Measurements from ENCODE around the gene C19orf33. TPM values are rescaled to one million over a fixed set of nuclear protein-coding genes. Genes with fewer than 3 reads are reported as not detected.

The C19orf33 gene
- total and polyA plus RNA-seq, 5 donors from 2014 or later, result not detected

GRCh38 chr19:38293281-38293680, 10.8 kb upstream of the C19orf33 start:
- Mint-ChIP-seq H3K4me1 (no peaks in the 10 kb centered on the region), H3K36me3 (peaks cover 12% of the 10 kb centered on the region), H3K27ac (no peak overlapping the region), H3K4me3 (no peak overlapping the region), H3K27me3 (no peaks in the 10 kb centered on the region), H3K9me3 (no peaks in the 10 kb centered on the region)
- DNase-seq (no peak), ATAC-seq (ENCODE audit: low read depth in 2 of 2) (no peak)
- H3K4me1 ChIP-seq (ENCODE audit: control insufficient read depth, insufficient read depth, low read length, poor library complexity, severe bottlenecking), result no peaks in the 10 kb centered on the region
- no peak overlapping the region for H3K27ac ChIP-seq (ENCODE audit: insufficient read depth, low read length, poor library complexity, severe bottlenecking)
- H3K27me3 ChIP-seq (ENCODE audit: control insufficient read depth, insufficient read depth, low read length), result no peaks in the 10 kb centered on the region
- H3K9me3 ChIP-seq (ENCODE audit: control insufficient read depth in 2 of 2, low read length in 2 of 2), result no peaks in the 10 kb centered on the region
- no peaks in the 10 kb centered on the region for H3K36me3 ChIP-seq (ENCODE audit: control insufficient read depth, insufficient read depth, low read length)
- H3K4me3 ChIP-seq (ENCODE audit: low read depth, low read length), result no peak overlapping the region

- no peaks in the 10 kb centered on the region for H3K9me3 Mint-ChIP-seq
- DNase-seq, result no peak
- peaks cover 12% of the 10 kb centered on the region for H3K36me3 Mint-ChIP-seq
- Histone ChIP-seq H3K27ac (ENCODE audit: insufficient read depth, low read length, poor library complexity, severe bottlenecking) (no peak overlapping the region), H3K4me1 (ENCODE audit: control insufficient read depth, insufficient read depth, low read length, poor library complexity, severe bottlenecking) (no peaks in the 10 kb centered on the region), H3K36me3 (ENCODE audit: control insufficient read depth, insufficient read depth, low read length) (no peaks in the 10 kb centered on the region), H3K27me3 (ENCODE audit: control insufficient read depth, insufficient read depth, low read length) (no peaks in the 10 kb centered on the region), H3K4me3 (ENCODE audit: low read depth, low read length) (no peak overlapping the region), H3K9me3 (ENCODE audit: control insufficient read depth in 2 of 2, low read length in 2 of 2) (no peaks in the 10 kb centered on the region)
- no peak for ATAC-seq (ENCODE audit: low read depth in 2 of 2)
- no peaks in the 10 kb centered on the region for H3K4me1 Mint-ChIP-seq
- no peak overlapping the region for H3K27ac Mint-ChIP-seq
- H3K27me3 Mint-ChIP-seq, result no peaks in the 10 kb centered on the region
- H3K4me3 Mint-ChIP-seq, result no peak overlapping the region
Observed at GRCh38 chr19:38294090-38294489, 10.0 kb upstream of the C19orf33 start.

- Histone ChIP-seq H3K4me3 (ENCODE audit: low read depth, low read length) (no peak overlapping the region), H3K36me3 (ENCODE audit: control insufficient read depth, insufficient read depth, low read length) (no peaks in the 10 kb centered on the region), H3K27ac (ENCODE audit: insufficient read depth, low read length, poor library complexity, severe bottlenecking) (no peak overlapping the region), H3K27me3 (ENCODE audit: control insufficient read depth, insufficient read depth, low read length) (no peaks in the 10 kb centered on the region), H3K9me3 (ENCODE audit: control insufficient read depth in 2 of 2, low read length in 2 of 2) (no peaks in the 10 kb centered on the region), H3K4me1 (ENCODE audit: control insufficient read depth, insufficient read depth, low read length, poor library complexity, severe bottlenecking) (no peaks in the 10 kb centered on the region)
- DNase-seq, result no peak
- ATAC-seq (ENCODE audit: low read depth in 2 of 2), result no peak
- H3K9me3 Mint-ChIP-seq, result no peaks in the 10 kb centered on the region
- no peaks in the 10 kb centered on the region for H3K27me3 Mint-ChIP-seq
- H3K27ac Mint-ChIP-seq, result no peak overlapping the region
- H3K4me1 Mint-ChIP-seq, result no peaks in the 10 kb centered on the region
- no peaks in the 10 kb centered on the region for H3K36me3 Mint-ChIP-seq
- H3K4me3 Mint-ChIP-seq, result no peak overlapping the region
Observed at GRCh38 chr19:38298821-38299680, 5.0 kb upstream of the C19orf33 start.

- H3K27me3 Mint-ChIP-seq, result no peaks in the 10 kb centered on the region
Observed at GRCh38 chr19:38304352-38304865, 358 bp downstream of the C19orf33 start.

GRCh38 chr19:38304866-38305429, 897 bp downstream of the C19orf33 start:
- H3K4me3 ChIP-seq (ENCODE audit: low read depth, low read length), result no peak overlapping the region
- Mint-ChIP-seq H3K4me1 (no peaks in the 10 kb centered on the region), H3K27me3 (no peaks in the 10 kb centered on the region), H3K4me3 (no peak overlapping the region), H3K27ac (no peak overlapping the region), H3K36me3 (peaks cover 8% of the 10 kb centered on the region), H3K9me3 (peaks cover 0 to 1% (median 0%) of the 10 kb centered on the region in 7 donors)
- H3K27ac ChIP-seq (ENCODE audit: insufficient read depth, low read length, poor library complexity, severe bottlenecking), result no peak overlapping the region
- H3K4me1 ChIP-seq (ENCODE audit: control insufficient read depth, insufficient read depth, low read length, poor library complexity, severe bottlenecking), result no peaks in the 10 kb centered on the region
- no peak for ATAC-seq (ENCODE audit: low read depth in 2 of 2)
- no peak for DNase-seq
- H3K27me3 ChIP-seq (ENCODE audit: control insufficient read depth, insufficient read depth, low read length), result no peaks in the 10 kb centered on the region
- H3K36me3 ChIP-seq (ENCODE audit: control insufficient read depth, insufficient read depth, low read length), result peaks cover 9% of the 10 kb centered on the region
- no peaks in the 10 kb centered on the region for H3K9me3 ChIP-seq (ENCODE audit: control insufficient read depth in 2 of 2, low read length in 2 of 2)

More at GRCh38 chr19:38304352-38304865, 358 bp downstream of the C19orf33 start:
- no peaks in the 10 kb centered on the region for H3K9me3 ChIP-seq (ENCODE audit: control insufficient read depth in 2 of 2, low read length in 2 of 2)
- H3K4me1 ChIP-seq (ENCODE audit: control insufficient read depth, insufficient read depth, low read length, poor library complexity, severe bottlenecking), result no peaks in the 10 kb centered on the region
- Mint-ChIP-seq H3K27ac (no peak overlapping the region), H3K4me1 (no peaks in the 10 kb centered on the region), H3K9me3 (peaks cover 0 to 1% (median 0%) of the 10 kb centered on the region in 7 donors), H3K4me3 (no peak overlapping the region), H3K36me3 (peaks cover 8% of the 10 kb centered on the region)
- no peak overlapping the region for H3K27ac ChIP-seq (ENCODE audit: insufficient read depth, low read length, poor library complexity, severe bottlenecking)
- DNase-seq (no peak), ATAC-seq (ENCODE audit: low read depth in 2 of 2) (no peak)
- peaks cover 9% of the 10 kb centered on the region for H3K36me3 ChIP-seq (ENCODE audit: control insufficient read depth, insufficient read depth, low read length)
- no peaks in the 10 kb centered on the region for H3K27me3 ChIP-seq (ENCODE audit: control insufficient read depth, insufficient read depth, low read length)
- H3K4me3 ChIP-seq (ENCODE audit: low read depth, low read length), result no peak overlapping the region

- Histone ChIP-seq H3K4me1 (ENCODE audit: control insufficient read depth, insufficient read depth, low read length, poor library complexity, severe bottlenecking) (no peaks in the 10 kb centered on the region), H3K36me3 (ENCODE audit: control insufficient read depth, insufficient read depth, low read length) (peaks cover 9% of the 10 kb centered on the region), H3K27ac (ENCODE audit: insufficient read depth, low read length, poor library complexity, severe bottlenecking) (no peak overlapping the region), H3K27me3 (ENCODE audit: control insufficient read depth, insufficient read depth, low read length) (no peaks in the 10 kb centered on the region), H3K4me3 (ENCODE audit: low read depth, low read length) (no peak overlapping the region), H3K9me3 (ENCODE audit: control insufficient read depth in 2 of 2, low read length in 2 of 2) (no peaks in the 10 kb centered on the region)
- DNase-seq (no peak), ATAC-seq (ENCODE audit: low read depth in 2 of 2) (no peak)
- H3K36me3 Mint-ChIP-seq, result peaks cover 18% of the 10 kb centered on the region
- H3K27me3 Mint-ChIP-seq, result no peaks in the 10 kb centered on the region
- peaks cover 0 to 7% (median 2%) of the 10 kb centered on the region in 4 donors for H3K4me1 Mint-ChIP-seq
- no peak overlapping the region for H3K27ac Mint-ChIP-seq
- no peak overlapping the region for H3K4me3 Mint-ChIP-seq
- peaks cover 0 to 1% (median 0%) of the 10 kb centered on the region in 7 donors for H3K9me3 Mint-ChIP-seq
Observed at GRCh38 chr19:38306236-38306635, 2.2 kb downstream of the C19orf33 start.

- H3K9me3 Mint-ChIP-seq, result peaks cover 0 to 1% (median 0%) of the 10 kb centered on the region in 7 donors
- DNase-seq (no peak), ATAC-seq (ENCODE audit: low read depth in 2 of 2) (no peak)
- no peaks in the 10 kb centered on the region for H3K27me3 ChIP-seq (ENCODE audit: control insufficient read depth, insufficient read depth, low read length)
- H3K27ac Mint-ChIP-seq, result no peak overlapping the region
- H3K36me3 ChIP-seq (ENCODE audit: control insufficient read depth, insufficient read depth, low read length), result peaks cover 9% of the 10 kb centered on the region
- no peaks in the 10 kb centered on the region for H3K4me1 ChIP-seq (ENCODE audit: control insufficient read depth, insufficient read depth, low read length, poor library complexity, severe bottlenecking)
- H3K9me3 ChIP-seq (ENCODE audit: control insufficient read depth in 2 of 2, low read length in 2 of 2), result no peaks in the 10 kb centered on the region
- no peak overlapping the region for H3K4me3 Mint-ChIP-seq
- H3K36me3 Mint-ChIP-seq, result peaks cover 20% of the 10 kb centered on the region
- no peak overlapping the region for H3K27ac ChIP-seq (ENCODE audit: insufficient read depth, low read length, poor library complexity, severe bottlenecking)
- peaks cover 0 to 7% (median 2%) of the 10 kb centered on the region in 4 donors for H3K4me1 Mint-ChIP-seq
- no peak overlapping the region for H3K4me3 ChIP-seq (ENCODE audit: low read depth, low read length)
- H3K27me3 Mint-ChIP-seq, result no peaks in the 10 kb centered on the region
Observed at GRCh38 chr19:38307076-38307475, 3.0 kb downstream of the C19orf33 start.
